HepG2 (cell line): ENCODE results near the gene TMEM116. TPM values are rescaled to one million over a fixed set of nuclear protein-coding genes. Genes with fewer than 3 reads are reported as not detected.

ENCODE experiments used
- CREB3 ChIP-seq: sonication (generic); formaldehyde crosslinking; IDR thresholded peaks from 2 replicates; pipeline ENCODE4 v1.5.0; 2020; ENCODE audit warnings: missing genetic modification reagents
- JUNB ChIP-seq: sonication (generic); formaldehyde crosslinking; IDR thresholded peaks from 2 replicates; pipeline ENCODE4 v1.8.0; 2022; ENCODE audit warnings: missing genetic modification reagents, mild to moderate bottlenecking, borderline replicate concordance
- KDM2A ChIP-seq: sonication (generic); formaldehyde crosslinking; IDR thresholded peaks from 2 replicates; pipeline ENCODE4 v1.4.0; 2020; ENCODE audit warnings: low read depth, missing genetic modification reagents, borderline replicate concordance
- MED1 ChIP-seq: sonication (generic); formaldehyde crosslinking; IDR thresholded peaks from 2 replicates; pipeline ENCODE4 v1.4.0; 2020; ENCODE audit warnings: missing genetic modification reagents
- RCOR2 ChIP-seq: IDR thresholded peaks from 2 replicates; pipeline ENCODE4 v1.6.1; 2016; ENCODE audit warnings: missing biosample characterization, missing genetic modification reagents
- SOX6 ChIP-seq, 2 experiments: fragments of 450-650 bp in 1 of 2; sonication (generic) in 1 of 2; formaldehyde crosslinking in 1 of 2; IDR thresholded peaks; 2 replicates each; pipeline versions ENCODE4 v1.4.0 to v1.6.1; 2017 to 2020; ENCODE audit warnings: antibody characterized with exemption in 1 of 2, mild to moderate bottlenecking in 1 of 2, missing genetic modification reagents in 1 of 2
- TIGD3 ChIP-seq: sonication (generic); formaldehyde crosslinking; IDR thresholded peaks from 2 replicates; pipeline ENCODE4 v1.5.1; 2020; ENCODE audit warnings: mild to moderate bottlenecking, missing genetic modification reagents, borderline replicate concordance
- ZNF224 ChIP-seq: sonication (generic); formaldehyde crosslinking; IDR thresholded peaks from 2 replicates; pipeline ENCODE4 v1.5.0; 2020; ENCODE audit warnings: mild to moderate bottlenecking, missing genetic modification reagents
- polyA plus RNA-seq, 8 experiments: library from polyadenylated mRNA; depleted of rRNA in 3 of 8; stranded (reverse) in 7 of 8; unstranded in 1 of 8; fragments of >200 nt; fragmentation: Illumina TruSeq in 4 of 8; extraction: Trizol in 4 of 8; gene quantifications; 2 replicates each; pipeline versions ENCODE4 v1.2.1 to v1.2.3, GENCODE V29; 2011 to 2016; ENCODE audit warnings: low read depth in 4 of 8, missing spikeins in 1 of 8, mixed read lengths in 1 of 8; ENCODE audit not compliant: insufficient read depth in 1 of 8
- total RNA-seq, 5 experiments: library from RNA; depleted of rRNA; stranded (reverse); fragments of >200 nt; fragmentation: Illumina TruSeq; extraction: Trizol; gene quantifications; 2 replicates each; pipeline ENCODE4 v1.2.3, GENCODE V29; 2016; ENCODE audit warnings: low read depth in 1 of 5
- TF ChIP-seq, protein P1 (sequence below): sonication (generic); formaldehyde crosslinking; IDR thresholded peaks from 2 replicates; pipeline ENCODE4 v1.8.1; 2022; ENCODE audit warnings: low read depth, mild to moderate bottlenecking, missing genetic modification reagents
- TF ChIP-seq, protein P2 (sequence below), 2 experiments: sonication (generic) in 1 of 2; formaldehyde crosslinking in 1 of 2; IDR thresholded peaks; 2 replicates each; pipeline versions ENCODE4 v1.4.0 to v1.6.1; 2016 to 2020; ENCODE audit warnings: borderline replicate concordance in 1 of 2, low read depth in 1 of 2, mild to moderate bottlenecking in 1 of 2, missing genetic modification reagents in 1 of 2
- TF ChIP-seq, protein P3 (sequence below): sonication (generic); formaldehyde crosslinking; IDR thresholded peaks from 2 replicates; pipeline ENCODE4 v1.9.0; 2022; ENCODE audit warnings: low read depth, missing genetic modification reagents
- TF ChIP-seq, protein P4 (sequence below): sonication (generic); formaldehyde crosslinking; IDR thresholded peaks from 2 replicates; pipeline ENCODE4 v1.8.0; 2022; ENCODE audit warnings: mild to moderate bottlenecking, missing genetic modification reagents

Gene TMEM116
- total and polyA plus RNA-seq, 2 of the 13 experiments (the other 11 are each of a cell fraction or from before 2014, with no cell fraction given): 14.0 to 17.8 TPM

- TF ChIP-seq MED1 (CRISPR knock-in tag) (peak; percentile 38; the same call in 1 of the 2 replicates), SOX6 (IDR thresholded peaks at IDR 0.05) (no peak), SOX6 (CRISPR knock-in tag; IDR thresholded peaks at IDR 0.05) (peak; percentile 31), TIGD3 (CRISPR knock-in tag) (peak; percentile 63; the same call in 1 of the 2 replicates), KDM2A (CRISPR knock-in tag) (peak; percentile 67), RCOR2 (CRISPR knock-in tag) (0 out of 2 replicates have a peak, but pooled peaks have one; percentile 4), CREB3 (CRISPR knock-in tag) (0 out of 2 replicates have a peak, but pooled peaks have one; percentile 4), ZNF224 (CRISPR knock-in tag) (peak; percentile 58), JUNB (CRISPR knock-in tag) (0 out of 2 replicates have a peak, but pooled peaks have one; percentile 18)
- TF ChIP-seq, protein P1, sequence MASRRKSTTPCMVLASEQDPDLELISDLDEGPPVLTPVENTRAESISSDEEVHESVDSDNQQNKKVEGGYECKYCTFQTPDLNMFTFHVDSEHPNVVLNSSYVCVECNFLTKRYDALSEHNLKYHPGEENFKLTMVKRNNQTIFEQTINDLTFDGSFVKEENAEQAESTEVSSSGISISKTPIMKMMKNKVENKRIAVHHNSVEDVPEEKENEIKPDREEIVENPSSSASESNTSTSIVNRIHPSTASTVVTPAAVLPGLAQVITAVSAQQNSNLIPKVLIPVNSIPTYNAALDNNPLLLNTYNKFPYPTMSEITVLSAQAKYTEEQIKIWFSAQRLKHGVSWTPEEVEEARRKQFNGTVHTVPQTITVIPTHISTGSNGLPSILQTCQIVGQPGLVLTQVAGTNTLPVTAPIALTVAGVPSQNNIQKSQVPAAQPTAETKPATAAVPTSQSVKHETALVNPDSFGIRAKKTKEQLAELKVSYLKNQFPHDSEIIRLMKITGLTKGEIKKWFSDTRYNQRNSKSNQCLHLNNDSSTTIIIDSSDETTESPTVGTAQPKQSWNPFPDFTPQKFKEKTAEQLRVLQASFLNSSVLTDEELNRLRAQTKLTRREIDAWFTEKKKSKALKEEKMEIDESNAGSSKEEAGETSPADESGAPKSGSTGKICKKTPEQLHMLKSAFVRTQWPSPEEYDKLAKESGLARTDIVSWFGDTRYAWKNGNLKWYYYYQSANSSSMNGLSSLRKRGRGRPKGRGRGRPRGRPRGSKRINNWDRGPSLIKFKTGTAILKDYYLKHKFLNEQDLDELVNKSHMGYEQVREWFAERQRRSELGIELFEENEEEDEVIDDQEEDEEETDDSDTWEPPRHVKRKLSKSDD (CRISPR knock-in tag): no peak
- TF ChIP-seq, protein P2, sequence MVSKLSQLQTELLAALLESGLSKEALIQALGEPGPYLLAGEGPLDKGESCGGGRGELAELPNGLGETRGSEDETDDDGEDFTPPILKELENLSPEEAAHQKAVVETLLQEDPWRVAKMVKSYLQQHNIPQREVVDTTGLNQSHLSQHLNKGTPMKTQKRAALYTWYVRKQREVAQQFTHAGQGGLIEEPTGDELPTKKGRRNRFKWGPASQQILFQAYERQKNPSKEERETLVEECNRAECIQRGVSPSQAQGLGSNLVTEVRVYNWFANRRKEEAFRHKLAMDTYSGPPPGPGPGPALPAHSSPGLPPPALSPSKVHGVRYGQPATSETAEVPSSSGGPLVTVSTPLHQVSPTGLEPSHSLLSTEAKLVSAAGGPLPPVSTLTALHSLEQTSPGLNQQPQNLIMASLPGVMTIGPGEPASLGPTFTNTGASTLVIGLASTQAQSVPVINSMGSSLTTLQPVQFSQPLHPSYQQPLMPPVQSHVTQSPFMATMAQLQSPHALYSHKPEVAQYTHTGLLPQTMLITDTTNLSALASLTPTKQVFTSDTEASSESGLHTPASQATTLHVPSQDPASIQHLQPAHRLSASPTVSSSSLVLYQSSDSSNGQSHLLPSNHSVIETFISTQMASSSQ (IDR thresholded peaks at IDR 0.05; ENCODE audit: low read depth): no peak
- TF ChIP-seq, protein P2 (CRISPR knock-in tag; IDR thresholded peaks at IDR 0.05; ENCODE audit: borderline replicate concordance): peak; percentile 23; the same call in 1 of the 2 replicates
- TF ChIP-seq, protein P3, sequence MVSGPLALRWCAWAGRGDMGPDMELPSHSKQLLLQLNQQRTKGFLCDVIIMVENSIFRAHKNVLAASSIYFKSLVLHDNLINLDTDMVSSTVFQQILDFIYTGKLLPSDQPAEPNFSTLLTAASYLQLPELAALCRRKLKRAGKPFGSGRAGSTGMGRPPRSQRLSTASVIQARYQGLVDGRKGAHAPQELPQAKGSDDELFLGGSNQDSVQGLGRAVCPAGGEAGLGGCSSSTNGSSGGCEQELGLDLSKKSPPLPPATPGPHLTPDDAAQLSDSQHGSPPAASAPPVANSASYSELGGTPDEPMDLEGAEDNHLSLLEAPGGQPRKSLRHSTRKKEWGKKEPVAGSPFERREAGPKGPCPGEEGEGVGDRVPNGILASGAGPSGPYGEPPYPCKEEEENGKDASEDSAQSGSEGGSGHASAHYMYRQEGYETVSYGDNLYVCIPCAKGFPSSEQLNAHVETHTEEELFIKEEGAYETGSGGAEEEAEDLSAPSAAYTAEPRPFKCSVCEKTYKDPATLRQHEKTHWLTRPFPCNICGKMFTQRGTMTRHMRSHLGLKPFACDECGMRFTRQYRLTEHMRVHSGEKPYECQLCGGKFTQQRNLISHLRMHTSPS (CRISPR knock-in tag): no peak
- TF ChIP-seq, protein P4, sequence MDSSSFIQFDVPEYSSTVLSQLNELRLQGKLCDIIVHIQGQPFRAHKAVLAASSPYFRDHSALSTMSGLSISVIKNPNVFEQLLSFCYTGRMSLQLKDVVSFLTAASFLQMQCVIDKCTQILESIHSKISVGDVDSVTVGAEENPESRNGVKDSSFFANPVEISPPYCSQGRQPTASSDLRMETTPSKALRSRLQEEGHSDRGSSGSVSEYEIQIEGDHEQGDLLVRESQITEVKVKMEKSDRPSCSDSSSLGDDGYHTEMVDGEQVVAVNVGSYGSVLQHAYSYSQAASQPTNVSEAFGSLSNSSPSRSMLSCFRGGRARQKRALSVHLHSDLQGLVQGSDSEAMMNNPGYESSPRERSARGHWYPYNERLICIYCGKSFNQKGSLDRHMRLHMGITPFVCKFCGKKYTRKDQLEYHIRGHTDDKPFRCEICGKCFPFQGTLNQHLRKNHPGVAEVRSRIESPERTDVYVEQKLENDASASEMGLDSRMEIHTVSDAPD: 0 out of 2 replicates have a peak, but pooled peaks have one; percentile 20
Measured at GRCh38 chr12:112012775-112013600, at the start of gene TMEM116, which contains the start of gene ERP29 (continued).
